H1 (cell line): ENCODE measurements around the gene GJB1. TPM values are rescaled to one million over a fixed set of nuclear protein-coding genes. Genes with fewer than 3 reads are reported as not detected.

Experiments
- BACH1 ChIP-seq: IDR thresholded peaks from 2 replicates; pipeline ENCODE4 v1.6.1; 2012; ENCODE audit warnings: low read length, improper control_type of control experiment
- BRCA1 ChIP-seq: IDR thresholded peaks from 2 replicates; pipeline ENCODE4 v1.6.1; 2012; ENCODE audit warnings: low read depth, low read length, improper control_type of control experiment
- GABPA ChIP-seq: IDR thresholded peaks from 2 replicates; pipeline ENCODE4 v1.6.1; 2011; ENCODE audit warnings: mild to moderate bottlenecking, low read length, moderate library complexity, borderline replicate concordance; ENCODE audit not compliant: insufficient read depth
- NANOG ChIP-seq: IDR thresholded peaks from 2 replicates; pipeline ENCODE4 v1.6.1; 2011; ENCODE audit warnings: low read length, low read depth, mild to moderate bottlenecking, inconsistent platforms; ENCODE audit not compliant: insufficient read depth, poor library complexity, severe bottlenecking
- RXRA ChIP-seq: IDR thresholded peaks from 2 replicates; pipeline ENCODE4 v1.6.1; 2011; ENCODE audit warnings: low read depth, mild to moderate bottlenecking, low read length, moderate library complexity; ENCODE audit not compliant: insufficient read depth
- ZNF274 ChIP-seq: IDR thresholded peaks from 2 replicates; pipeline ENCODE4 v1.7.0; 2012; ENCODE audit warnings: low read length, borderline replicate concordance; ENCODE audit errors: extremely low read depth
- polyA plus RNA-seq, 7 experiments: library from polyadenylated mRNA; depleted of rRNA in 3 of 7; stranded (reverse) in 5 of 7; unstranded in 2 of 7; fragments of >200 nt in 5 of 7; fragments of 200-250 nt in 2 of 7; gene quantifications; 1 replicate in 5 of 7; 2 replicates in 1 of 7; 4 replicates in 1 of 7; pipeline versions ENCODE4 v1.2.1 to v1.2.3, GENCODE V29; 2011 to 2013; ENCODE audit warnings: missing spikeins in 2 of 7, mixed read lengths in 2 of 7
- total RNA-seq: library from RNA; stranded (reverse); fragmentation: NEBNext Ultra II Directional; extraction: Animal tissue kit (Norgen Biotek cat#: 25700); gene quantifications from 2 replicates; pipeline ENCODE4 v1.2.1, GENCODE V29; 2021
- TF ChIP-seq, protein P1 (sequence below): IDR thresholded peaks from 2 replicates; pipeline ENCODE4 v1.6.1; 2012; ENCODE audit warnings: inconsistent platforms

GJB1 gene
- total and polyA plus RNA-seq, 2 of the 8 experiments (the other 6 are each of a cell fraction or from before 2014, with no cell fraction given), result 0.14 TPM; not detected in 1

GRCh38 chrX:71225676-71226075, 2.7 kb downstream of the GJB1 start (continued):
- TF ChIP-seq, protein P1, sequence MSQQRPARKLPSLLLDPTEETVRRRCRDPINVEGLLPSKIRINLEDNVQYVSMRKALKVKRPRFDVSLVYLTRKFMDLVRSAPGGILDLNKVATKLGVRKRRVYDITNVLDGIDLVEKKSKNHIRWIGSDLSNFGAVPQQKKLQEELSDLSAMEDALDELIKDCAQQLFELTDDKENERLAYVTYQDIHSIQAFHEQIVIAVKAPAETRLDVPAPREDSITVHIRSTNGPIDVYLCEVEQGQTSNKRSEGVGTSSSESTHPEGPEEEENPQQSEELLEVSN, result no peak
- no peak for TF ChIP-seq BRCA1
- no peak for TF ChIP-seq RXRA
- no peak for TF ChIP-seq ZNF274
- TF ChIP-seq NANOG, result no peak
- no peak for TF ChIP-seq GABPA
- no peak for TF ChIP-seq BACH1
